ENCODE results near the gene PIP5K1C. TPM values are rescaled to one million over a fixed set of nuclear protein-coding genes. Genes with fewer than 3 reads are reported as not detected.
"Not testable (repeated sequence)": the region's sequence is repeated elsewhere in the genome, so short reads cannot be mapped to it uniquely, and the experiment has no call there.

Gene PIP5K1C
- total RNA-seq, 1 donor from 2014 or later: 65.8 TPM

GRCh38 chr19:3586707-3587346 is 113.4 kb downstream of the PIP5K1C start:
- Mint-ChIP-seq H3K27me3 (ENCODE audit: unreplicated experiment) (peaks cover 1% of the 10 kb centered on the region), H3K4me1 (ENCODE audit: unreplicated experiment) (no peaks in the 10 kb centered on the region)

DNA sequence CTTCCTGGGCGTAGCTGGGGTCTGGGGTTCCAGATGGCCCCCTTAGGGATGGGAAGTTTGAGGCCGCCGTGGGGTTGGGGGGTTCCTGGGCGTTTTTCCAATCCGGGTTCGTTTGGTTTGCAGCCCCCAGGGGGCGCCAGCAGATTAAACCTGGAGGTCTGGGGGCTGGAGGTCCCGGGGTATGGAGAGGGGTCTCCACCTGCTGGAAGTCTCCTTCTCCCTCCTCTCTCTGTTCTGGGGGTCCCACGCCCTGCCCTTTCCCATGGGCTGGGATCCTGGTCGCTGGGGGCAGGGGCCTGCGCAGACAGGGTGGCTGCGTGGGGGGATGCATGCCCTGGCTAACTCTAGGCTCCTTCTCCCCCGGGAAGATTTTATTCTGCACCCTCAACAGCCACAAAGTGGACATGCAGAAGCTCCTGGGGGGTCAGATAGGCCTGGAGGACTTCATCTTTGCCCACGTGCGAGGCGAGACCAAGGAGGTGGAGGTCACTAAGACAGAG is 114.1 kb downstream of the PIP5K1C start:
- no peaks in the 10 kb centered on the region for H3K9me3 Mint-ChIP-seq (ENCODE audit: unreplicated experiment)
- H3K4me3 Mint-ChIP-seq (ENCODE audit: unreplicated experiment): no peak overlapping the region
- TF ChIP-seq, protein P1, sequence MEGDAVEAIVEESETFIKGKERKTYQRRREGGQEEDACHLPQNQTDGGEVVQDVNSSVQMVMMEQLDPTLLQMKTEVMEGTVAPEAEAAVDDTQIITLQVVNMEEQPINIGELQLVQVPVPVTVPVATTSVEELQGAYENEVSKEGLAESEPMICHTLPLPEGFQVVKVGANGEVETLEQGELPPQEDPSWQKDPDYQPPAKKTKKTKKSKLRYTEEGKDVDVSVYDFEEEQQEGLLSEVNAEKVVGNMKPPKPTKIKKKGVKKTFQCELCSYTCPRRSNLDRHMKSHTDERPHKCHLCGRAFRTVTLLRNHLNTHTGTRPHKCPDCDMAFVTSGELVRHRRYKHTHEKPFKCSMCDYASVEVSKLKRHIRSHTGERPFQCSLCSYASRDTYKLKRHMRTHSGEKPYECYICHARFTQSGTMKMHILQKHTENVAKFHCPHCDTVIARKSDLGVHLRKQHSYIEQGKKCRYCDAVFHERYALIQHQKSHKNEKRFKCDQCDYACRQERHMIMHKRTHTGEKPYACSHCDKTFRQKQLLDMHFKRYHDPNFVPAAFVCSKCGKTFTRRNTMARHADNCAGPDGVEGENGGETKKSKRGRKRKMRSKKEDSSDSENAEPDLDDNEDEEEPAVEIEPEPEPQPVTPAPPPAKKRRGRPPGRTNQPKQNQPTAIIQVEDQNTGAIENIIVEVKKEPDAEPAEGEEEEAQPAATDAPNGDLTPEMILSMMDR (IDR thresholded peaks at IDR 0.05; ENCODE audit: unreplicated experiment): peak; percentile 75
- peaks cover 3% of the 10 kb centered on the region for H3K36me3 Mint-ChIP-seq (ENCODE audit: low read depth, unreplicated experiment)
- no peak overlapping the region for H3K27ac Mint-ChIP-seq (ENCODE audit: unreplicated experiment)
- H3K4me1 Mint-ChIP-seq (ENCODE audit: unreplicated experiment): no peaks in the 10 kb centered on the region
- H3K27me3 Mint-ChIP-seq (ENCODE audit: unreplicated experiment): peaks cover 1% of the 10 kb centered on the region
- DNase-seq (ENCODE audit: low spot score): peak; percentile 61

More at GRCh38 chr19:3586707-3587346, 113.4 kb downstream of the PIP5K1C start:
- no peak overlapping the region for H3K27ac Mint-ChIP-seq (ENCODE audit: unreplicated experiment)
- H3K36me3 Mint-ChIP-seq (ENCODE audit: low read depth, unreplicated experiment): peaks cover 9% of the 10 kb centered on the region
- TF ChIP-seq, protein P1 (IDR thresholded peaks at IDR 0.05; ENCODE audit: unreplicated experiment): no peak
- H3K4me3 Mint-ChIP-seq (ENCODE audit: unreplicated experiment): no peak overlapping the region
- no peaks in the 10 kb centered on the region for H3K9me3 Mint-ChIP-seq (ENCODE audit: unreplicated experiment)
- DNase-seq (ENCODE audit: low spot score): no peak

- H3K27ac Mint-ChIP-seq (ENCODE audit: unreplicated experiment): no peak within 1 kb of the TSS
- TF ChIP-seq, protein P1 (IDR thresholded peaks at IDR 0.05; ENCODE audit: unreplicated experiment): no peak
- H3K4me3 Mint-ChIP-seq (ENCODE audit: unreplicated experiment): no peak within 1 kb of the TSS
- H3K36me3 Mint-ChIP-seq (ENCODE audit: low read depth, unreplicated experiment): peaks cover 3% of the 10 kb centered on the region
- H3K9me3 Mint-ChIP-seq (ENCODE audit: unreplicated experiment): no peaks in the 10 kb centered on the region
- H3K27me3 Mint-ChIP-seq (ENCODE audit: unreplicated experiment): peaks cover 1% of the 10 kb centered on the region
- peak; percentile 39 for DNase-seq (ENCODE audit: low spot score)
- no peaks in the 10 kb centered on the region for H3K4me1 Mint-ChIP-seq (ENCODE audit: unreplicated experiment)
Observed at GRCh38 chr19:3585301-3586126, 114.8 kb downstream of the PIP5K1C start, which contains the start of gene GIPC3. TSS of gene GIPC3 (plus strand) at chr19:3585478. CDS start at chr19:3585598, 120 bp downstream.

- H3K4me3 Mint-ChIP-seq (ENCODE audit: unreplicated experiment); H3K9me3 Mint-ChIP-seq (ENCODE audit: unreplicated experiment): not testable (repeated sequence)
Observed at GRCh38 chr19:3584036-3584802, 116.0 kb downstream of the PIP5K1C start.

DNA sequence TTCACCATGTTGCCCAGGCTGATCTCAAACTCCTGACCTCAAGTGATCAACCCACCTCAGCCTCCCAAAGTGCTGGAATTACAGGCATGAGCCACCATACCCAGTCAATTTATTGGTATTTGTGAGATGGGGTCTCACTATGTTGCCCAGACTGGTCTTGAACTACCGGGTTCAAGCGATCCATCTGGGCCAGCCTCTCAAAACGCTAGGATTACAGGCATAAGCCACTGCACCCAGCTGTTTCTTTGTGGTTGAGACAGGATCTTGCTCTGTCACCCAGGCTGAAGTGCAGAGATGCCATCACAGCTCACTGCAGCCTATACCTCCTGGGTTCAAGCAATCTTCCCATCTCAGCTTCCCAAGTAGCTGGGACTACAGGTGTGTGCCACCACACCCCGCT is 118.5 kb downstream of the PIP5K1C start:
- not testable (repeated sequence) for DNase-seq (ENCODE audit: low spot score); H3K36me3 Mint-ChIP-seq (ENCODE audit: low read depth, unreplicated experiment); H3K9me3 Mint-ChIP-seq (ENCODE audit: unreplicated experiment); H3K4me3 Mint-ChIP-seq (ENCODE audit: unreplicated experiment); H3K4me1 Mint-ChIP-seq (ENCODE audit: unreplicated experiment); H3K27ac Mint-ChIP-seq (ENCODE audit: unreplicated experiment)
- peaks cover 14% of the 10 kb centered on the region for H3K27me3 Mint-ChIP-seq (ENCODE audit: unreplicated experiment)

More at GRCh38 chr19:3584036-3584802, 116.0 kb downstream of the PIP5K1C start:
- DNase-seq (ENCODE audit: low spot score); H3K36me3 Mint-ChIP-seq (ENCODE audit: low read depth, unreplicated experiment); H3K27me3 Mint-ChIP-seq (ENCODE audit: unreplicated experiment); H3K4me1 Mint-ChIP-seq (ENCODE audit: unreplicated experiment); H3K27ac Mint-ChIP-seq (ENCODE audit: unreplicated experiment): not testable (repeated sequence)

Other genes starting within 250 kb of the PIP5K1C start
- not detected for gene SMIM24, start 219.9 kb downstream of the PIP5K1C start, total RNA-seq (ENCODE audit: unreplicated experiment)
- gene SMIM44, start 217.0 kb downstream of the PIP5K1C start, total RNA-seq (ENCODE audit: unreplicated experiment): not detected
- 8.7 TPM for gene DOHH, start 199.8 kb downstream of the PIP5K1C start, total RNA-seq (ENCODE audit: unreplicated experiment)
- 38.9 TPM for gene FZR1, start 194.2 kb downstream of the PIP5K1C start, total RNA-seq (ENCODE audit: unreplicated experiment)
- gene TEKTIP1, start 161.3 kb downstream of the PIP5K1C start, total RNA-seq (ENCODE audit: unreplicated experiment): 1.4 TPM
- gene MFSD12, start 142.9 kb downstream of the PIP5K1C start, total RNA-seq (ENCODE audit: unreplicated experiment): 54.5 TPM
- 77.2 TPM for gene HMG20B, start 127.5 kb downstream of the PIP5K1C start, total RNA-seq (ENCODE audit: unreplicated experiment)
- 11.0 TPM for gene GIPC3, start 115.0 kb downstream of the PIP5K1C start, total RNA-seq (ENCODE audit: unreplicated experiment)
- 7.3 TPM for gene TBXA2R, start 93.6 kb downstream of the PIP5K1C start, total RNA-seq (ENCODE audit: unreplicated experiment)
- gene CACTIN, start 73.7 kb downstream of the PIP5K1C start, total RNA-seq (ENCODE audit: unreplicated experiment): 31.8 TPM
- gene TJP3, start 7.9 kb upstream of the PIP5K1C start, total RNA-seq (ENCODE audit: unreplicated experiment): 3.1 TPM
- gene APBA3, start 61.2 kb upstream of the PIP5K1C start, total RNA-seq (ENCODE audit: unreplicated experiment): 23.8 TPM
- gene MRPL54, start 62.2 kb upstream of the PIP5K1C start, total RNA-seq (ENCODE audit: unreplicated experiment): 26.7 TPM
- not detected for gene RAX2, start 71.8 kb upstream of the PIP5K1C start, total RNA-seq (ENCODE audit: unreplicated experiment)
- gene MATK, start 85.9 kb upstream of the PIP5K1C start, total RNA-seq (ENCODE audit: unreplicated experiment): 10.9 TPM
- gene ZFR2, start 168.6 kb upstream of the PIP5K1C start, total RNA-seq (ENCODE audit: unreplicated experiment): 1.8 TPM
- gene ATCAY, start 180.2 kb upstream of the PIP5K1C start, total RNA-seq (ENCODE audit: unreplicated experiment): 0.67 TPM
- 1.4 TPM for gene NMRK2, start 232.6 kb upstream of the PIP5K1C start, total RNA-seq (ENCODE audit: unreplicated experiment)